Smooth muscle cell (in vitro differentiated cells): ENCODE data around the gene MBOAT2. TPM values are rescaled to one million over a fixed set of nuclear protein-coding genes. Genes with fewer than 3 reads are reported as not detected.
"Not testable (repeated sequence)": the region's sequence is repeated elsewhere in the genome, so short reads cannot be mapped to it uniquely, and the experiment has no call there.

Source experiments
- DNase-seq: peaks from one replicate; lab custom pipeline; 2025; ENCODE audit not compliant: unreplicated experiment; lab: John Stamatoyannopoulos, UW
- H2AFZ ChIP-seq: fragments of 200-600 bp; sonication (generic); 2 replicates; pipeline ENCODE4 v1.6.0; 2016; ENCODE audit warnings: antibody characterized with exemption, low read depth, mild to moderate bottlenecking
- H3F3A ChIP-seq: fragments of 200-600 bp; sonication (generic); 2 replicates; pipeline ENCODE4 v1.6.0; 2017; ENCODE audit warnings: antibody characterized with exemption, low read depth
- H3K27ac ChIP-seq: fragments of 200-600 bp; sonication (generic); 2 replicates; pipeline ENCODE4 v1.5.1; 2016; ENCODE audit warnings: low read depth, mild to moderate bottlenecking
- H3K27me3 ChIP-seq: fragments of 200-600 bp; sonication (generic); 2 replicates; pipeline ENCODE4 v1.6.1; 2016; ENCODE audit warnings: low read depth, mild to moderate bottlenecking
- H3K36me3 ChIP-seq: fragments of 200-600 bp; sonication (generic); 2 replicates; pipeline ENCODE4 v1.5.1; 2016; ENCODE audit warnings: low read depth
- H3K4me1 ChIP-seq: fragments of 200-600 bp; sonication (generic); 2 replicates; pipeline ENCODE4 v1.5.1; 2016; ENCODE audit warnings: low read depth
- H3K4me2 ChIP-seq: fragments of 200-600 bp; sonication (generic); 2 replicates; pipeline ENCODE4 v1.6.0; 2016; ENCODE audit warnings: mild to moderate bottlenecking
- H3K4me3 ChIP-seq: fragments of 200-600 bp; sonication (generic); 2 replicates; pipeline ENCODE4 v1.5.1; 2016; ENCODE audit warnings: mild to moderate bottlenecking
- H3K79me2 ChIP-seq: fragments of 200-600 bp; sonication (generic); 2 replicates; pipeline ENCODE4 v1.6.0; 2016; ENCODE audit warnings: low read depth, mild to moderate bottlenecking
- H3K9ac ChIP-seq: fragments of 200-600 bp; sonication (generic); 2 replicates; pipeline ENCODE4 v1.6.0; 2016; ENCODE audit warnings: low read depth
- H3K9me3 ChIP-seq: fragments of 200-600 bp; sonication (generic); replicated peaks from 2 replicates; pipeline ENCODE4 v1.5.1; 2016; ENCODE audit warnings: low read depth
- H4K20me1 ChIP-seq: fragments of 200-600 bp; sonication (generic); 2 replicates; pipeline ENCODE4 v1.6.0; 2016; ENCODE audit warnings: low read depth
- CTCF ChIP-seq: fragments of 200-600 bp; sonication (generic); IDR thresholded peaks from 2 replicates; pipeline ENCODE4 v1.5.1; 2017; ENCODE audit warnings: borderline replicate concordance, mild to moderate bottlenecking, antibody characterized with exemption; ENCODE audit not compliant: insufficient read depth, poor library complexity, severe bottlenecking
- WGBS: methylation state at CpG from one replicate; pipeline ENCODE4 v1.1.7; 2016; ENCODE audit warnings: low lambda C conversion rate; 5-methylcytosine and 5-hydroxymethylcytosine counted together
- polyA plus RNA-seq: library from polyadenylated mRNA; unstranded; fragments of >200 nt; fragmentation: Nextera tagmentation; extraction: Ambion mirVana; gene quantifications from 2 replicates; pipeline ENCODE4 v1.2.1, GENCODE V29; 2016
- total RNA-seq: library from RNA; depleted of rRNA; stranded (reverse); fragments of >200 nt; gene quantifications from 2 replicates; pipeline ENCODE4 v1.2.3, GENCODE V29; 2014

Gene MBOAT2
- total and polyA plus RNA-seq, 2 experiments from 2014 or later, result 24.1 to 32.6 TPM

GRCh38 chr2:8976442-8977259, 26.8 kb downstream of the MBOAT2 start:
- TF ChIP-seq CTCF, result no peak
- Histone ChIP-seq H4K20me1 (peaks cover 40% of the 10 kb centered on the region), H2AFZ (no peak overlapping the region), H3K27me3 (no peaks in the 10 kb centered on the region), H3K4me3 (no peak overlapping the region), H3K9me3 (no peaks in the 10 kb centered on the region), H3K27ac (peak overlapping the region; percentile 4), H3F3A (no peaks in the 10 kb centered on the region), H3K36me3 (no peaks in the 10 kb centered on the region), H3K9ac (no peak overlapping the region), H3K79me2 (peaks cover 77% of the 10 kb centered on the region), H3K4me1 (peaks cover 4% of the 10 kb centered on the region), H3K4me2 (peak overlapping the region; percentile 60)
- 23% methylated on average over 8 of the region's 8 CpGs for WGBS
- DNase-seq, result no peak

GRCh38 chr2:8974016-8974415, 29.5 kb downstream of the MBOAT2 start:
- H3K9ac ChIP-seq, result no peak overlapping the region
- no peaks in the 10 kb centered on the region for H3K4me1 ChIP-seq
- DNase-seq, result no peak
- no peak overlapping the region for H3K27ac ChIP-seq
- no peak overlapping the region for H2AFZ ChIP-seq
- no peaks in the 10 kb centered on the region for H3K9me3 ChIP-seq
- no peak overlapping the region for H3K4me3 ChIP-seq
- no peak for TF ChIP-seq CTCF
- no peak overlapping the region for H3K4me2 ChIP-seq
- peaks cover 61% of the 10 kb centered on the region for H3K79me2 ChIP-seq
- H4K20me1 ChIP-seq, result peaks cover 33% of the 10 kb centered on the region
- H3K27me3 ChIP-seq, result no peaks in the 10 kb centered on the region
- no peaks in the 10 kb centered on the region for H3K36me3 ChIP-seq
- no peaks in the 10 kb centered on the region for H3F3A ChIP-seq
- WGBS, result 92% methylated on average over 4 of the region's 4 CpGs

- peaks cover 55% of the 10 kb centered on the region for H3K79me2 ChIP-seq
Measured at GRCh38 chr2:8973017-8973416, 30.5 kb downstream of the MBOAT2 start.

GRCh38 chr2:8972535-8972934, 30.9 kb downstream of the MBOAT2 start:
- Histone ChIP-seq H4K20me1 (peaks cover 24% of the 10 kb centered on the region), H3K79me2 (peaks cover 55% of the 10 kb centered on the region)
- H3K4me3 ChIP-seq, H3K27ac ChIP-seq, H3K4me2 ChIP-seq, DNase-seq, H3K36me3 ChIP-seq, H3F3A ChIP-seq, H3K9ac ChIP-seq, H3K27me3 ChIP-seq, H2AFZ ChIP-seq, H3K9me3 ChIP-seq, H3K4me1 ChIP-seq: not testable (repeated sequence)
- no CpG with 5 or more reads among the region's 1 CpG for WGBS

More at GRCh38 chr2:8973017-8973416, 30.5 kb downstream of the MBOAT2 start:
- not testable (repeated sequence) for DNase-seq, H3K27me3 ChIP-seq, H3K9ac ChIP-seq, H3K9me3 ChIP-seq, H3K4me2 ChIP-seq, H3K36me3 ChIP-seq, H3K4me1 ChIP-seq, H3K4me3 ChIP-seq, H3K27ac ChIP-seq, H3F3A ChIP-seq, H2AFZ ChIP-seq
- 92% methylated on average over 3 of the region's 3 CpGs for WGBS
- peaks cover 26% of the 10 kb centered on the region for H4K20me1 ChIP-seq

- DNase-seq, H3F3A ChIP-seq, H3K27ac ChIP-seq, H3K9me3 ChIP-seq, H3K4me1 ChIP-seq, H3K9ac ChIP-seq, H3K27me3 ChIP-seq, H3K36me3 ChIP-seq, H2AFZ ChIP-seq, H3K4me2 ChIP-seq, H3K4me3 ChIP-seq: not testable (repeated sequence)
- Histone ChIP-seq H4K20me1 (peaks cover 24% of the 10 kb centered on the region), H3K79me2 (peaks cover 66% of the 10 kb centered on the region)
- 94% methylated on average over 2 of the region's 2 CpGs for WGBS
Measured at GRCh38 chr2:8969348-8969747, 34.1 kb downstream of the MBOAT2 start.
